IMR-90 (cell line): Measurements from ENCODE around the gene PTBP1. TPM values are rescaled to one million over a fixed set of nuclear protein-coding genes. Genes with fewer than 3 reads are reported as not detected.

Experiments used
- ATAC-seq: fragments of 200-7000 bp; cut with Tn5 transposase; 2 replicates; pipeline ENCODE4 v1.9.1; 2020; ENCODE audit warnings: low read depth, mild to moderate bottlenecking, moderate library complexity
- BruUV-seq: library from RNA; stranded (reverse); fragments of 400-500 nt; replicated peaks from 2 replicates; lab custom pipeline; 2021; lab: Mats Ljungman, UMichigan
- CTCF ChIA-PET: fragments of 300-600 bp; formaldehyde crosslinking; extraction: SDS; loops from one replicate; lab custom pipeline; 2021; ENCODE audit warnings: antibody characterized with exemption; lab: Yijun Ruan, JAX
- POLR2A ChIA-PET: fragments of 300-600 bp; sonication (Branson Sonifier 250); formaldehyde crosslinking; loops from one replicate; lab custom pipeline; 2022; ENCODE audit warnings: antibody characterized with exemption; ENCODE audit not compliant: unreplicated experiment; lab: Charles Lee
- DNase-seq: peaks from one replicate; pipeline ENCODE4 v3.0.0; 2013
- H2AFZ ChIP-seq: replicated peaks from 2 replicates; pipeline ENCODE3; 2013; ENCODE audit warnings: low read length, mild to moderate bottlenecking; ENCODE audit not compliant: poor library complexity
- H2AK5ac ChIP-seq: 2 replicates; pipeline ENCODE4 v1.6.1; 2013; ENCODE audit warnings: low read depth, low read length, inconsistent platforms
- H2AK9ac ChIP-seq: replicated peaks from 2 replicates; pipeline ENCODE3; 2013; ENCODE audit warnings: mild to moderate bottlenecking, low read depth, low read length, moderate library complexity; ENCODE audit not compliant: poor library complexity
- H2BK120ac ChIP-seq: 2 replicates; pipeline ENCODE4 v1.6.1; 2013; ENCODE audit warnings: low read depth, low read length, inconsistent platforms
- H2BK15ac ChIP-seq: 3 replicates; pipeline ENCODE4 v1.6.1; 2013; ENCODE audit warnings: low read depth, low read length, inconsistent platforms
- H2BK20ac ChIP-seq: 2 replicates; pipeline ENCODE4 v1.6.1; 2013; ENCODE audit warnings: low read depth, mild to moderate bottlenecking, inconsistent platforms, low read length, moderate library complexity
- H2BK5ac ChIP-seq: 2 replicates; pipeline ENCODE4 v1.6.1; 2013; ENCODE audit warnings: mild to moderate bottlenecking, low read depth, low read length, inconsistent platforms; ENCODE audit not compliant: poor library complexity, severe bottlenecking
- H3K14ac ChIP-seq: replicated peaks from 2 replicates; pipeline ENCODE4 v1.6.1; 2013; ENCODE audit warnings: low read depth, low read length, inconsistent platforms
- H3K18ac ChIP-seq: 2 replicates; pipeline ENCODE4 v1.6.1; 2013; ENCODE audit warnings: low read depth, low read length, control low read depth
- H3K23ac ChIP-seq: 2 replicates; pipeline ENCODE4 v1.6.1; 2013; ENCODE audit warnings: low read depth, low read length, inconsistent platforms
- H3K27ac ChIP-seq: 2 replicates; pipeline ENCODE4 v1.5.1; 2013; ENCODE audit warnings: mild to moderate bottlenecking, control low read depth, low read length; ENCODE audit not compliant: insufficient read depth
- H3K27me3 ChIP-seq: 2 replicates; pipeline ENCODE4 v1.6.1; 2013; ENCODE audit warnings: low read length; ENCODE audit not compliant: control insufficient read depth, insufficient read depth
- H3K36me3 ChIP-seq: 2 replicates; pipeline ENCODE4 v1.6.1; 2013; ENCODE audit warnings: low read length, mixed read lengths; ENCODE audit not compliant: control insufficient read depth, insufficient read depth
- H3K4ac ChIP-seq: 2 replicates; pipeline ENCODE4 v1.6.1; 2013; ENCODE audit warnings: low read depth, low read length, inconsistent platforms
- H3K4me1 ChIP-seq: 2 replicates; pipeline ENCODE4 v1.6.1; 2013; ENCODE audit warnings: low read length, mixed read lengths; ENCODE audit not compliant: control insufficient read depth, insufficient read depth
- H3K4me2 ChIP-seq: 2 replicates; pipeline ENCODE4 v1.6.1; 2013; ENCODE audit warnings: low read depth, mild to moderate bottlenecking, control low read depth, low read length, moderate library complexity
- H3K4me3 ChIP-seq: 2 replicates; pipeline ENCODE4 v1.5.1; 2013; ENCODE audit warnings: low read depth, mild to moderate bottlenecking, control low read depth, low read length, moderate library complexity; ENCODE audit not compliant: insufficient read depth
- H3K56ac ChIP-seq: 2 replicates; pipeline ENCODE4 v1.6.1; 2013; ENCODE audit warnings: low read length, inconsistent platforms; ENCODE audit not compliant: insufficient read depth; ENCODE audit errors: extremely low read depth
- H3K79me1 ChIP-seq, 2 experiments: 2 replicates each; pipeline ENCODE4 v1.6.1; 2013; ENCODE audit warnings: low read length in 2 of 2, inconsistent platforms in 1 of 2, low read depth in 1 of 2
- H3K9ac ChIP-seq: 2 replicates; pipeline ENCODE4 v1.6.1; 2013; ENCODE audit warnings: low read depth, low read length, control low read depth
- H3K9me1 ChIP-seq: 2 replicates; pipeline ENCODE4 v1.6.1; 2013; ENCODE audit warnings: low read length, inconsistent platforms; ENCODE audit not compliant: insufficient read depth
- H3K9me3 ChIP-seq: 2 replicates; pipeline ENCODE4 v1.6.1; 2013; ENCODE audit warnings: low read length; ENCODE audit not compliant: control insufficient read depth, insufficient read depth
- H4K20me1 ChIP-seq: 2 replicates; pipeline ENCODE4 v1.6.1; 2013; ENCODE audit warnings: low read length, inconsistent platforms; ENCODE audit not compliant: insufficient read depth
- H4K5ac ChIP-seq: 2 replicates; pipeline ENCODE4 v1.6.1; 2013; ENCODE audit warnings: mild to moderate bottlenecking, low read depth, low read length, control low read depth
- H4K8ac ChIP-seq, 2 experiments: 2 replicates each; pipeline ENCODE4 v1.6.1; 2013; ENCODE audit warnings: low read depth in 2 of 2, low read length in 2 of 2, control low read depth in 1 of 2, inconsistent platforms in 1 of 2
- H4K91ac ChIP-seq: 2 replicates; pipeline ENCODE4 v1.6.1; 2013; ENCODE audit warnings: low read depth, low read length, inconsistent platforms; ENCODE audit not compliant: insufficient read depth
- CEBPB ChIP-seq: IDR thresholded peaks from 2 replicates; pipeline ENCODE4 v1.6.1; 2012; ENCODE audit warnings: low read depth, low read length, improper control_type of control experiment
- MAFK ChIP-seq: IDR thresholded peaks from 2 replicates; pipeline ENCODE4 v1.6.1; 2012; ENCODE audit warnings: low read depth, low read length, improper control_type of control experiment
- MAZ ChIP-seq: IDR thresholded peaks from 2 replicates; pipeline ENCODE4 v1.6.1; 2012; ENCODE audit warnings: low read depth, mild to moderate bottlenecking, low read length, improper control_type of control experiment, moderate library complexity, borderline replicate concordance
- RAD21 ChIP-seq: IDR thresholded peaks from 2 replicates; pipeline ENCODE4 v1.6.1; 2012; ENCODE audit warnings: low read length, improper control_type of control experiment
- RCOR1 ChIP-seq: IDR thresholded peaks from 2 replicates; pipeline ENCODE4 v1.6.1; 2012; ENCODE audit warnings: mild to moderate bottlenecking, low read length, improper control_type of control experiment; ENCODE audit not compliant: insufficient replicate concordance
- RFX5 ChIP-seq: IDR thresholded peaks from 2 replicates; pipeline ENCODE4 v1.8.0; 2012; ENCODE audit warnings: low read depth, mild to moderate bottlenecking, low read length, moderate library complexity
- SMC3 ChIP-seq: fragments of 150-350 bp; IDR thresholded peaks from 2 replicates; pipeline ENCODE4 v1.6.1; 2016; ENCODE audit warnings: low read depth, mild to moderate bottlenecking, antibody characterized with exemption, low read length, moderate library complexity
- WGBS, 2 experiments: methylation state at CpG; one replicate each; pipeline versions ENCODE4 v1.1.5 to v1.1.7; 2013; ENCODE audit warnings: missing lambda C conversion rate in 2 of 2; ENCODE audit not compliant: insufficient read length in 1 of 2; ENCODE audit errors: extremely low coverage in 2 of 2; 5-methylcytosine and 5-hydroxymethylcytosine counted together
- dilution Hi-C: fragments of 300-500 bp; cut with HindIII; formaldehyde crosslinking; loops from one replicate; pipeline ENCODE4 v1.14.3; 2018; ENCODE audit warnings: low sequenced_read_pairs; ENCODE audit not compliant: unreplicated experiment
- in situ Hi-C: fragments of 300-500 bp; cut with MboI; formaldehyde crosslinking; loops from 3 replicates; pipeline ENCODE4 v1.14.3; 2019; ENCODE audit warnings: low sequenced_read_pairs, inconsistent platforms, mixed read lengths
- intact Hi-C: fragments of 100-400 bp; cut with micrococcal nuclease; formaldehyde crosslinking; loops from 2 replicates; pipeline ENCODE4 v1.10.0; 2022
- polyA plus RNA-seq, 3 experiments: library from polyadenylated mRNA; depleted of rRNA; stranded (reverse); fragments of >200 nt; gene quantifications; 2 replicates each; pipeline ENCODE4 v1.2.3, GENCODE V29; 2012; ENCODE audit warnings: low replicate concordance in 1 of 3
- total RNA-seq: library from RNA; depleted of rRNA; stranded (reverse); fragments of >200 nt; gene quantifications from 2 replicates; pipeline ENCODE4 v1.2.3, GENCODE V29; 2012
- TF ChIP-seq, protein P1 (sequence below): conservative IDR thresholded peaks from 2 replicates; pipeline ENCODE4 v1.5.1; 2012; ENCODE audit warnings: mild to moderate bottlenecking, low read depth, low read length, improper control_type of control experiment
- TF ChIP-seq, protein P2 (sequence below): fragments of 150-350 bp; IDR thresholded peaks from 2 replicates; pipeline ENCODE4 v1.6.1; 2017; ENCODE audit warnings: mild to moderate bottlenecking, antibody characterized with exemption, low read length, low read depth

PTBP1 gene
- total and polyA plus RNA-seq, 2 of the 4 experiments (the other 2 are of a cell fraction): 146 to 269 TPM

- CTCF ChIA-PET: interaction anchor here (0.7 to 1.6 kb wide), 2 partner anchors 34 to 147 kb away, joined by 3 to 5 read pairs; no protein-coding TSS in a partner anchor
Measured at GRCh38 chr19:854549-854948, 57.3 kb downstream of the PTBP1 start.

More at GRCh38 chr19:854549-854948, 57.3 kb downstream of the PTBP1 start:
- Histone ChIP-seq H2AFZ (no peak overlapping the region), H4K8ac (no peak overlapping the region), H3K56ac (no peak overlapping the region), H3K4me3 (no peak overlapping the region), H2BK15ac (no peak overlapping the region), H3K18ac (no peak overlapping the region), H3K79me1 (no peaks in the 10 kb centered on the region), H3K36me3 (no peaks in the 10 kb centered on the region), H2BK120ac (no peak overlapping the region), H2BK20ac (no peak overlapping the region), H3K23ac (no peak overlapping the region), H4K20me1 (no peaks in the 10 kb centered on the region), H3K14ac (no peak overlapping the region), H3K4ac (no peak overlapping the region), H3K9me3 (no peaks in the 10 kb centered on the region), H3K4me1 (peaks cover 7% of the 10 kb centered on the region), H4K91ac (no peak overlapping the region), H2AK9ac (no peak overlapping the region), H2BK5ac (no peak overlapping the region), H3K27ac (no peak overlapping the region), H3K9ac (no peak overlapping the region), H4K5ac (no peak overlapping the region), H3K27me3 (peaks cover 2% of the 10 kb centered on the region; the same call in 1 of the 2 replicates), H3K9me1 (no peaks in the 10 kb centered on the region), H2AK5ac (no peak overlapping the region), H3K4me2 (no peak overlapping the region)
- BruUV-seq: no TSS peak
- intact Hi-C loops (no loop called here), in situ Hi-C loops (no loop called here), dilution Hi-C loops (no loop called here)
- DNase-seq (no peak), ATAC-seq (no peak)
- no CpG with 5 or more reads among the region's 6 CpGs for WGBS, 2 experiments
- TF ChIP-seq RFX5 (no peak), RAD21 (no peak), MAZ (no peak), CEBPB (no peak), MAFK (no peak), SMC3 (no peak), RCOR1 (no peak)
- TF ChIP-seq, protein P1, sequence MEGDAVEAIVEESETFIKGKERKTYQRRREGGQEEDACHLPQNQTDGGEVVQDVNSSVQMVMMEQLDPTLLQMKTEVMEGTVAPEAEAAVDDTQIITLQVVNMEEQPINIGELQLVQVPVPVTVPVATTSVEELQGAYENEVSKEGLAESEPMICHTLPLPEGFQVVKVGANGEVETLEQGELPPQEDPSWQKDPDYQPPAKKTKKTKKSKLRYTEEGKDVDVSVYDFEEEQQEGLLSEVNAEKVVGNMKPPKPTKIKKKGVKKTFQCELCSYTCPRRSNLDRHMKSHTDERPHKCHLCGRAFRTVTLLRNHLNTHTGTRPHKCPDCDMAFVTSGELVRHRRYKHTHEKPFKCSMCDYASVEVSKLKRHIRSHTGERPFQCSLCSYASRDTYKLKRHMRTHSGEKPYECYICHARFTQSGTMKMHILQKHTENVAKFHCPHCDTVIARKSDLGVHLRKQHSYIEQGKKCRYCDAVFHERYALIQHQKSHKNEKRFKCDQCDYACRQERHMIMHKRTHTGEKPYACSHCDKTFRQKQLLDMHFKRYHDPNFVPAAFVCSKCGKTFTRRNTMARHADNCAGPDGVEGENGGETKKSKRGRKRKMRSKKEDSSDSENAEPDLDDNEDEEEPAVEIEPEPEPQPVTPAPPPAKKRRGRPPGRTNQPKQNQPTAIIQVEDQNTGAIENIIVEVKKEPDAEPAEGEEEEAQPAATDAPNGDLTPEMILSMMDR: no peak
- TF ChIP-seq, protein P2, sequence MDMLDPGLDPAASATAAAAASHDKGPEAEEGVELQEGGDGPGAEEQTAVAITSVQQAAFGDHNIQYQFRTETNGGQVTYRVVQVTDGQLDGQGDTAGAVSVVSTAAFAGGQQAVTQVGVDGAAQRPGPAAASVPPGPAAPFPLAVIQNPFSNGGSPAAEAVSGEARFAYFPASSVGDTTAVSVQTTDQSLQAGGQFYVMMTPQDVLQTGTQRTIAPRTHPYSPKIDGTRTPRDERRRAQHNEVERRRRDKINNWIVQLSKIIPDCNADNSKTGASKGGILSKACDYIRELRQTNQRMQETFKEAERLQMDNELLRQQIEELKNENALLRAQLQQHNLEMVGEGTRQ: no peak
- POLR2A ChIA-PET: no interaction called here
